Measurements from ENCODE around the gene CSNK1A1L.

GRCh38 chr13:37127691-37128241 is 22.3 kb upstream of the CSNK1A1L start:
- TF ChIP-seq, protein P1, sequence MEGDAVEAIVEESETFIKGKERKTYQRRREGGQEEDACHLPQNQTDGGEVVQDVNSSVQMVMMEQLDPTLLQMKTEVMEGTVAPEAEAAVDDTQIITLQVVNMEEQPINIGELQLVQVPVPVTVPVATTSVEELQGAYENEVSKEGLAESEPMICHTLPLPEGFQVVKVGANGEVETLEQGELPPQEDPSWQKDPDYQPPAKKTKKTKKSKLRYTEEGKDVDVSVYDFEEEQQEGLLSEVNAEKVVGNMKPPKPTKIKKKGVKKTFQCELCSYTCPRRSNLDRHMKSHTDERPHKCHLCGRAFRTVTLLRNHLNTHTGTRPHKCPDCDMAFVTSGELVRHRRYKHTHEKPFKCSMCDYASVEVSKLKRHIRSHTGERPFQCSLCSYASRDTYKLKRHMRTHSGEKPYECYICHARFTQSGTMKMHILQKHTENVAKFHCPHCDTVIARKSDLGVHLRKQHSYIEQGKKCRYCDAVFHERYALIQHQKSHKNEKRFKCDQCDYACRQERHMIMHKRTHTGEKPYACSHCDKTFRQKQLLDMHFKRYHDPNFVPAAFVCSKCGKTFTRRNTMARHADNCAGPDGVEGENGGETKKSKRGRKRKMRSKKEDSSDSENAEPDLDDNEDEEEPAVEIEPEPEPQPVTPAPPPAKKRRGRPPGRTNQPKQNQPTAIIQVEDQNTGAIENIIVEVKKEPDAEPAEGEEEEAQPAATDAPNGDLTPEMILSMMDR (IDR thresholded peaks at IDR 0.05 in 8 of 11, conservative IDR thresholded peaks at IDR 0.05 in 3 of 11): no peak
- no peak for TF ChIP-seq POLR2AphosphoS5 (IDR thresholded peaks at IDR 0.05)

All from spleen (tissue), 7 donors.